ENCODE results near the gene ZNF746.

DNA sequence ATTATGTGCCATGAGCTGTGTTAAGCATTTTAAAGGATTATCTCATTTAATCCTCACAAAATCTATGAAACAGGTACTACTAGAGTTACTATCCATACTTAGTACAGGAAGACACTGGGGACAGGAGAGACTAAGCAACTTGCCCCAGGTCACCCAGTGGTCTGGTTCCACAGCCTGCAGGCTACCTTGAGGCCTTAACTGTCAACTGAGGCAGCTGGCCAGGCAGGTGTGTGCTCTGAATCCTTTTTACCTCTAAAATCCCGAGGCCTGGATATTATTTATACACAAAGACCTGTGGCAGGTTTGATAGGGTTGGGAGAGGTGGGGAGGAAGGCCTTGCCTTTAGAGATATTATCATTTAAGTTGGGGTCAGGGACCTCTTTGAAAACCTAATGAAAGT lies 39.8 kb downstream of the ZNF746 start:
- TF ChIP-seq, protein P1, sequence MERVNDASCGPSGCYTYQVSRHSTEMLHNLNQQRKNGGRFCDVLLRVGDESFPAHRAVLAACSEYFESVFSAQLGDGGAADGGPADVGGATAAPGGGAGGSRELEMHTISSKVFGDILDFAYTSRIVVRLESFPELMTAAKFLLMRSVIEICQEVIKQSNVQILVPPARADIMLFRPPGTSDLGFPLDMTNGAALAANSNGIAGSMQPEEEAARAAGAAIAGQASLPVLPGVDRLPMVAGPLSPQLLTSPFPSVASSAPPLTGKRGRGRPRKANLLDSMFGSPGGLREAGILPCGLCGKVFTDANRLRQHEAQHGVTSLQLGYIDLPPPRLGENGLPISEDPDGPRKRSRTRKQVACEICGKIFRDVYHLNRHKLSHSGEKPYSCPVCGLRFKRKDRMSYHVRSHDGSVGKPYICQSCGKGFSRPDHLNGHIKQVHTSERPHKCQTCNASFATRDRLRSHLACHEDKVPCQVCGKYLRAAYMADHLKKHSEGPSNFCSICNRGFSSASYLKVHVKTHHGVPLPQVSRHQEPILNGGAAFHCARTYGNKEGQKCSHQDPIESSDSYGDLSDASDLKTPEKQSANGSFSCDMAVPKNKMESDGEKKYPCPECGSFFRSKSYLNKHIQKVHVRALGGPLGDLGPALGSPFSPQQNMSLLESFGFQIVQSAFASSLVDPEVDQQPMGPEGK (CRISPR knock-in tag; IDR thresholded peaks at IDR 0.05; ENCODE audit: borderline replicate concordance) = no peak
- TF ChIP-seq, protein P2, sequence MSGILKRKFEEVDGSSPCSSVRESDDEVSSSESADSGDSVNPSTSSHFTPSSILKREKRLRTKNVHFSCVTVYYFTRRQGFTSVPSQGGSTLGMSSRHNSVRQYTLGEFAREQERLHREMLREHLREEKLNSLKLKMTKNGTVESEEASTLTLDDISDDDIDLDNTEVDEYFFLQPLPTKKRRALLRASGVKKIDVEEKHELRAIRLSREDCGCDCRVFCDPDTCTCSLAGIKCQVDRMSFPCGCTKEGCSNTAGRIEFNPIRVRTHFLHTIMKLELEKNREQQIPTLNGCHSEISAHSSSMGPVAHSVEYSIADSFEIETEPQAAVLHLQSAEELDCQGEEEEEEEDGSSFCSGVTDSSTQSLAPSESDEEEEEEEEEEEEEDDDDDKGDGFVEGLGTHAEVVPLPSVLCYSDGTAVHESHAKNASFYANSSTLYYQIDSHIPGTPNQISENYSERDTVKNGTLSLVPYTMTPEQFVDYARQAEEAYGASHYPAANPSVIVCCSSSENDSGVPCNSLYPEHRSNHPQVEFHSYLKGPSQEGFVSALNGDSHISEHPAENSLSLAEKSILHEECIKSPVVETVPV (CRISPR knock-in tag; IDR thresholded peaks at IDR 0.05) = no peak
- TF ChIP-seq, protein P3, sequence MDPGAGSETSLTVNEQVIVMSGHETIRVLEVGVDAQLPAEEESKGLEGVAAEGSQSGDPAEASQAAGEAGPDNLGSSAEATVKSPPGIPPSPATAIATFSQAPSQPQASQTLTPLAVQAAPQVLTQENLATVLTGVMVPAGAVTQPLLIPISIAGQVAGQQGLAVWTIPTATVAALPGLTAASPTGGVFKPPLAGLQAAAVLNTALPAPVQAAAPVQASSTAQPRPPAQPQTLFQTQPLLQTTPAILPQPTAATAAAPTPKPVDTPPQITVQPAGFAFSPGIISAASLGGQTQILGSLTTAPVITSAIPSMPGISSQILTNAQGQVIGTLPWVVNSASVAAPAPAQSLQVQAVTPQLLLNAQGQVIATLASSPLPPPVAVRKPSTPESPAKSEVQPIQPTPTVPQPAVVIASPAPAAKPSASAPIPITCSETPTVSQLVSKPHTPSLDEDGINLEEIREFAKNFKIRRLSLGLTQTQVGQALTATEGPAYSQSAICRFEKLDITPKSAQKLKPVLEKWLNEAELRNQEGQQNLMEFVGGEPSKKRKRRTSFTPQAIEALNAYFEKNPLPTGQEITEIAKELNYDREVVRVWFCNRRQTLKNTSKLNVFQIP (CRISPR knock-in tag; IDR thresholded peaks at IDR 0.05; ENCODE audit: borderline replicate concordance, low read depth) = no peak
- no peak for TF ChIP-seq RARB (CRISPR knock-in tag; IDR thresholded peaks at IDR 0.05)
- TF ChIP-seq ZFP3 (CRISPR knock-in tag; IDR thresholded peaks at IDR 0.05) = no peak
- TF ChIP-seq OSR1 (CRISPR knock-in tag; IDR thresholded peaks at IDR 0.05) = no peak
- TF ChIP-seq ZFP30 (CRISPR knock-in tag; IDR thresholded peaks at IDR 0.05) = no peak

Measured in SK-N-SH treated with all-trans-retinoic acid at 6 μM for 48 hours (cell line).